Neural cell (in vitro differentiated cells): Measurements from ENCODE around the gene RABGAP1L.

Source experiments
- EP300 ChIP-seq: fragments of 450-650 bp; conservative IDR thresholded peaks from 2 replicates; pipeline ENCODE4 v1.6.1; 2014; ENCODE audit warnings: antibody characterized with exemption, mild to moderate bottlenecking, moderate library complexity; ENCODE audit not compliant: poor library complexity, severe bottlenecking
- POLR2AphosphoS5 ChIP-seq: IDR thresholded peaks from 2 replicates; pipeline ENCODE4 v1.6.1; 2012
- SMC3 ChIP-seq: fragments of 450-650 bp; conservative IDR thresholded peaks from 2 replicates; pipeline ENCODE4 v1.6.1; 2014; ENCODE audit warnings: antibody characterized with exemption, mild to moderate bottlenecking, moderate library complexity; ENCODE audit not compliant: poor library complexity
- TF ChIP-seq, protein P1 (sequence below): fragments of 450-650 bp; IDR thresholded peaks from 2 replicates; pipeline ENCODE4 v1.5.1; 2014; ENCODE audit warnings: antibody characterized with exemption, mild to moderate bottlenecking, moderate library complexity; ENCODE audit not compliant: poor library complexity, severe bottlenecking

DNA sequence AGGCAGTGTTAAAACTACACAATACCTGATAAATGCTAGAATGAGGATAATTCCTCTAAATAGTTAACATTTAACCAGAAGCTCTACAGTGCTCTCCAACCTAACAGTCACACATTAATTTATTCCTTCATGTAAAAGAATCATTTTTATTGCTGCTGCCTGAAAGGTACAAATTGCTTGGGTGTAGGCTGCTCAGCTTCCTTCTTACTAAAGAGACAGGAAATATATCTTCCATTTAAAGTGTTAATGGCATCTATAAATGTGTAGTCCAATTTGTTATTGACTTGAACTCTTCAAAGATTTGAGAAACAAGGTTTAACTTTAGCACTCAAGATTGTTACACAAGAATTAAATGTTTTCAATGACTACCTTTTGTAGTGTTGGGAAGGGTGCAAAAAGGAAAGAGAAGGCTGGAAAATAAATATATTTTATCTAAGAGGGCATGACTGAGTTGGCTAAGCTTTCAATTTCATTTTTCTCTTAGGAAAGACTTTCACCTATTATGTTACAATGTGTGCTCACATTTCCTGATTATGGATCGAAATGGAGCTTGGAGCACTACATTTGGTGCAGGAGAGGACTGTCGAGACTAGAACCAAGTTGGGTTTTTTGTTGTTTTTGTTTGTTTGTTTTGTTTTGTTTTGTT is 734.9 kb downstream of the RABGAP1L start:
- TF ChIP-seq, protein P1, sequence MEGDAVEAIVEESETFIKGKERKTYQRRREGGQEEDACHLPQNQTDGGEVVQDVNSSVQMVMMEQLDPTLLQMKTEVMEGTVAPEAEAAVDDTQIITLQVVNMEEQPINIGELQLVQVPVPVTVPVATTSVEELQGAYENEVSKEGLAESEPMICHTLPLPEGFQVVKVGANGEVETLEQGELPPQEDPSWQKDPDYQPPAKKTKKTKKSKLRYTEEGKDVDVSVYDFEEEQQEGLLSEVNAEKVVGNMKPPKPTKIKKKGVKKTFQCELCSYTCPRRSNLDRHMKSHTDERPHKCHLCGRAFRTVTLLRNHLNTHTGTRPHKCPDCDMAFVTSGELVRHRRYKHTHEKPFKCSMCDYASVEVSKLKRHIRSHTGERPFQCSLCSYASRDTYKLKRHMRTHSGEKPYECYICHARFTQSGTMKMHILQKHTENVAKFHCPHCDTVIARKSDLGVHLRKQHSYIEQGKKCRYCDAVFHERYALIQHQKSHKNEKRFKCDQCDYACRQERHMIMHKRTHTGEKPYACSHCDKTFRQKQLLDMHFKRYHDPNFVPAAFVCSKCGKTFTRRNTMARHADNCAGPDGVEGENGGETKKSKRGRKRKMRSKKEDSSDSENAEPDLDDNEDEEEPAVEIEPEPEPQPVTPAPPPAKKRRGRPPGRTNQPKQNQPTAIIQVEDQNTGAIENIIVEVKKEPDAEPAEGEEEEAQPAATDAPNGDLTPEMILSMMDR = no peak
- no peak for TF ChIP-seq POLR2AphosphoS5
- no peak for TF ChIP-seq EP300
- no peak for TF ChIP-seq SMC3
